Suprapubic skin (tissue), 4 donors: Measurements from ENCODE around the gene SPTBN1.

ENCODE experiments used
- CTCF ChIP-seq, 2 donors: fragments of 200-600 bp in 1 of 2; fragments of 450-650 bp in 1 of 2; sonication (generic) in 1 of 2; IDR thresholded peaks; one replicate each; pipeline ENCODE4 v1.5.1; 2016 to 2019; ENCODE audit warnings: antibody characterized with exemption in 2 of 2, mild to moderate bottlenecking in 1 of 2, moderate library complexity in 1 of 2
- POLR2A ChIP-seq, 2 donors: fragments of 450-650 bp; IDR thresholded peaks; one replicate each; pipeline ENCODE4 v1.6.1; 2017; ENCODE audit warnings: antibody characterized with exemption in 2 of 2, mild to moderate bottlenecking in 2 of 2, moderate library complexity in 2 of 2
- POLR2AphosphoS5 ChIP-seq, 3 donors: sonication (generic); formaldehyde crosslinking; IDR thresholded peaks; one replicate each; pipeline ENCODE4 v1.6.1; 2017; ENCODE audit warnings: antibody characterized with exemption in 3 of 3

DNA sequence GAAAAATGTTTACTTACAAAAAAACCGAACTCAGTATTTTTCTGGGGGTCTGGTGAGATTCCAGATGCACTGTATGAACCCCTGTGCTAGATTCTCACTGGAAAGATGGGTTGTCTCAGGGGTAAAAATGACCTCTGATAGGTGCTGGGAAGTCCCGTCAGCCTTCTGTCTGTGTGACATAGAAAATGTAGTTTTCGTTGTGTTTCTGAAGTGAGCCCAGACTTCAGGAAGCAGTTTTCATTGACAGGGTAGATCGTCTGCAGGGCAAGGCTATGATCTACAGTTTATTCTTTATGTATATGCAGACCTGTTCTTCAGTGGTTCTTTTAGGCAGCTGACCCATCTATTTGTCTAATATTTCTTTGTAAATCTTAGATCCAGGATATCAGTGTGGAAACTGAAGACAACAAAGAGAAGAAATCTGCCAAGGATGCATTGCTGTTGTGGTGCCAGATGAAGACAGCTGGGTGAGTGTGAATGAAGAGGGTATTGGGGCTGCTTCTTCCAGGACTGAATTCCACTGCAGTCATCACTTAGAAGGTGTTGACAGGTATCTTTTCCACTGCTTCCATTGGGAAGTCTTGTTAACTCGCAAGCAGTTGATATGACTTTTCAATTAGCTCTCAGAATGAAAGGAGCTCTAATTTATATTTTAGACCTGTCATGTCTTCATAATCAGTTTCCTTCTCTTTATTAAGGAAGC, 159.9 kb downstream of the SPTBN1 start:
- TF ChIP-seq CTCF (IDR thresholded peaks at IDR 0.05) (no peak), POLR2A (IDR thresholded peaks at IDR 0.05) (no peak), POLR2AphosphoS5 (IDR thresholded peaks at IDR 0.05) (no peak)
